NB4 (cell line): ENCODE data around the gene PDHX.

Experiments
- MAX ChIP-seq: IDR thresholded peaks from 2 replicates; pipeline ENCODE4 v1.6.1; 2011; ENCODE audit warnings: low read depth, low read length
- POLR2A ChIP-seq: IDR thresholded peaks from 2 replicates; pipeline ENCODE4 v1.6.1; 2011; ENCODE audit warnings: mild to moderate bottlenecking; ENCODE audit not compliant: insufficient read length; ENCODE audit errors: extremely low read depth

GRCh38 chr11:34877375-34877975 lies 38.9 kb upstream of the PDHX start:
- TF ChIP-seq POLR2A: no peak
- no peak for TF ChIP-seq MAX
